Upper lobe of right lung (tissue), 1 donor: ENCODE results near the gene TRAF3IP3. TPM values are rescaled to one million over a fixed set of nuclear protein-coding genes. Genes with fewer than 3 reads are reported as not detected.

ENCODE experiments used
- ATAC-seq: fragments of 200-7000 bp; cut with Tn5 transposase; one replicate; pipeline ENCODE4 v1.9.1; 2020; ENCODE audit warnings: mild to moderate bottlenecking, moderate library complexity
- DNase-seq: peaks from one replicate; pipeline ENCODE4 v3.0.0-alpha.2; 2020
- H3K27ac ChIP-seq: fragments of 200-600 bp; one replicate; pipeline ENCODE4 v1.8.0; 2022
- H3K27me3 ChIP-seq: fragments of 200-600 bp; one replicate; pipeline ENCODE4 v1.8.0; 2022; ENCODE audit warnings: mild to moderate bottlenecking
- H3K36me3 ChIP-seq: fragments of 200-600 bp; one replicate; pipeline ENCODE4 v1.8.0; 2022
- H3K4me1 ChIP-seq: fragments of 200-600 bp; one replicate; pipeline ENCODE4 v1.8.0; 2022
- H3K4me3 ChIP-seq: fragments of 200-600 bp; one replicate; pipeline ENCODE4 v1.8.0; 2022; ENCODE audit warnings: mild to moderate bottlenecking
- H3K9me3 ChIP-seq: fragments of 200-600 bp; one replicate; pipeline ENCODE4 v1.8.0; 2022
- CTCF ChIP-seq: fragments of 200-600 bp; IDR thresholded peaks from one replicate; pipeline ENCODE4 v1.8.0; 2022; ENCODE audit warnings: antibody characterized with exemption
- intact Hi-C: fragments of 100-400 bp; cut with DNase I; formaldehyde crosslinking; loops from one replicate; pipeline ENCODE4 v1.11.0; 2022
- total RNA-seq: library from RNA; stranded (reverse); fragmentation: NEBNext Ultra II Directional; extraction: Animal tissue kit (Norgen Biotek cat#: 25700); gene quantifications from one replicate; pipeline ENCODE4 v1.2.1, GENCODE V29; 2021
- donor health status: DM: no; HTN: yes; CAD: no; lungs with severe emphysema.

TRAF3IP3 gene
- total RNA-seq, 1 donor from 2014 or later = 12.4 TPM

GRCh38 chr1:209815931-209816341 is 60.1 kb downstream of the TRAF3IP3 start:
- Histone ChIP-seq H3K27ac (no peak overlapping the region), H3K36me3 (no peaks in the 10 kb centered on the region), H3K27me3 (peaks cover 14% of the 10 kb centered on the region), H3K9me3 (no peaks in the 10 kb centered on the region), H3K4me3 (no peak overlapping the region), H3K4me1 (no peaks in the 10 kb centered on the region)
- ATAC-seq = no peak
- no peak for DNase-seq
- intact Hi-C loops = no loop called here
- TF ChIP-seq CTCF = no peak

- H3K27me3 ChIP-seq = peaks cover 23% of the 10 kb centered on the region
- DNase-seq = no peak
- intact Hi-C loops = no loop called here
Observed at GRCh38 chr1:209816923-209817322, 61.1 kb downstream of the TRAF3IP3 start.

GRCh38 chr1:209817691-209818090 is 61.8 kb downstream of the TRAF3IP3 start:
- Histone ChIP-seq H3K4me1 (no peaks in the 10 kb centered on the region), H3K4me3 (no peak overlapping the region), H3K9me3 (no peaks in the 10 kb centered on the region), H3K36me3 (no peaks in the 10 kb centered on the region), H3K27ac (no peak overlapping the region), H3K27me3 (peaks cover 25% of the 10 kb centered on the region)
- TF ChIP-seq CTCF = no peak
- DNase-seq (no peak), ATAC-seq (no peak)
- intact Hi-C loops = no loop called here

More at GRCh38 chr1:209816923-209817322, 61.1 kb downstream of the TRAF3IP3 start:
- H3K9me3 ChIP-seq = no peaks in the 10 kb centered on the region
- H3K27ac ChIP-seq = no peak overlapping the region
- no peak for TF ChIP-seq CTCF
- no peak for ATAC-seq
- H3K4me3 ChIP-seq = no peak overlapping the region
- no peaks in the 10 kb centered on the region for H3K4me1 ChIP-seq
- no peaks in the 10 kb centered on the region for H3K36me3 ChIP-seq

GRCh38 chr1:209819058-209819457 is 63.2 kb downstream of the TRAF3IP3 start:
- DNase-seq (no peak), ATAC-seq (no peak)
- intact Hi-C loops = no loop called here
- Histone ChIP-seq H3K4me3 (no peak overlapping the region), H3K4me1 (no peaks in the 10 kb centered on the region), H3K27ac (no peak overlapping the region), H3K36me3 (no peaks in the 10 kb centered on the region), H3K27me3 (peaks cover 25% of the 10 kb centered on the region), H3K9me3 (no peaks in the 10 kb centered on the region)
- TF ChIP-seq CTCF = no peak

GRCh38 chr1:209820986-209821385 is 65.1 kb downstream of the TRAF3IP3 start:
- DNase-seq (no peak), ATAC-seq (no peak)
- Histone ChIP-seq H3K4me1 (no peaks in the 10 kb centered on the region), H3K9me3 (no peaks in the 10 kb centered on the region), H3K4me3 (no peak overlapping the region), H3K36me3 (no peaks in the 10 kb centered on the region), H3K27me3 (peaks cover 25% of the 10 kb centered on the region), H3K27ac (no peak overlapping the region)
- no peak for TF ChIP-seq CTCF
- intact Hi-C loops = no loop called here

GRCh38 chr1:209822706-209823105 is 66.9 kb downstream of the TRAF3IP3 start:
- no peak overlapping the region for H3K27ac ChIP-seq
- ATAC-seq (no peak), DNase-seq (no peak)
- no peak overlapping the region for H3K4me3 ChIP-seq
- no peaks in the 10 kb centered on the region for H3K9me3 ChIP-seq
- H3K27me3 ChIP-seq = peaks cover 20% of the 10 kb centered on the region
- H3K4me1 ChIP-seq = no peaks in the 10 kb centered on the region
- H3K36me3 ChIP-seq = no peaks in the 10 kb centered on the region
- intact Hi-C loops = no loop called here
- TF ChIP-seq CTCF = no peak
